GDM1 (cell line): ENCODE measurements around the gene KRTAP12-2.

Experiments
- DNase-seq: peaks from one replicate; lab custom pipeline; 2025; lab: John Stamatoyannopoulos, UW

KRTAP12-2 gene

GRCh38 chr21:44666401-44667320 is at the start of gene KRTAP12-2:
Gene KRTAP12-2 (minus strand): TSS chr21:44666927. CDS start chr21:44666886, 41 bp downstream.
- DNase-seq, result no peak

GRCh38 chr21:44714905-44715304 is 48.2 kb upstream of the KRTAP12-2 start:
- no peak for DNase-seq

- no peak for DNase-seq
Observed at GRCh38 chr21:44713846-44714245, 47.1 kb upstream of the KRTAP12-2 start.

- DNase-seq, result no peak
Observed at GRCh38 chr21:44713130-44713529, 46.4 kb upstream of the KRTAP12-2 start.

- no peak for DNase-seq
Observed at GRCh38 chr21:44712203-44713028, 45.7 kb upstream of the KRTAP12-2 start.

GRCh38 chr21:44711327-44712202 is 44.8 kb upstream of the KRTAP12-2 start, which contains the start of gene TSPEAR:
Gene TSPEAR (minus strand): TSS chr21:44711572. CDS start chr21:44711514, 58 bp downstream.
- no peak for DNase-seq

GRCh38 chr21:44710756-44711326 is 44.1 kb upstream of the KRTAP12-2 start:
- no peak for DNase-seq

GRCh38 chr21:44710294-44710665 is 43.6 kb upstream of the KRTAP12-2 start:
- DNase-seq, result no peak

GRCh38 chr21:44709426-44710293 is 42.9 kb upstream of the KRTAP12-2 start:
- DNase-seq, result no peak

- DNase-seq, result no peak
Observed at GRCh38 chr21:44708866-44709425, 42.2 kb upstream of the KRTAP12-2 start.

- DNase-seq, result no peak
Observed at GRCh38 chr21:44708213-44708865, 41.6 kb upstream of the KRTAP12-2 start.

GRCh38 chr21:44706706-44707581 is 40.2 kb upstream of the KRTAP12-2 start:
- DNase-seq, result no peak

- no peak for DNase-seq
Observed at GRCh38 chr21:44706026-44706705, 39.4 kb upstream of the KRTAP12-2 start.

- DNase-seq, result no peak
Observed at GRCh38 chr21:44704636-44705001, 37.9 kb upstream of the KRTAP12-2 start.

GRCh38 chr21:44703731-44704635 is 37.3 kb upstream of the KRTAP12-2 start:
- DNase-seq, result no peak

GRCh38 chr21:44702973-44703730 is 36.4 kb upstream of the KRTAP12-2 start:
- no peak for DNase-seq
